ENCODE measurements around the gene SMS. TPM values are rescaled to one million over a fixed set of nuclear protein-coding genes. Genes with fewer than 3 reads are reported as not detected.
A peak's percentile ranks its signal among the peaks of the same experiment; 100 is the strongest.

Gene SMS
- total and polyA plus RNA-seq, 2 experiments from 2014 or later = 185 to 274 TPM

DNA sequence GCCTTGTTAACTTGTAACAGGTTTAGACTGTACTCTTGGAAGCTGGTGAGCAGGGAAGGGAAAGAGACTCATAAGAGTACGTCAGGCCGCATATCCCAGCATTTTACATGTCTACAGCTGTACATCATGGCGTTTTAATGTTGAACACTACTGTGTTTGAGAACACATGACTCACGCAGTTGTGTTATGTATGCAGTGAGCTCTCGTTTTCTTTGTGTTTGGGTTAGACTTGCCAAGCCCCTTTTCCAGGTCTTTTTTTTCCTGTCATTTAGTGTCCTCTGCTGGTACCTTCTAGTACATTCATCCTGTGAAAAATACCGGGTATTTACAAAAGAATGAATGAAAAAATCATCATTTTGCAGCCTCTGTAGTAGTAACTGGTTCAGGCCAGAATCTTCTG is 35.3 kb downstream of the SMS start:
- Histone ChIP-seq H2AFZ (no peak overlapping the region), H3K4me2 (no peak overlapping the region), H3K27ac (ENCODE audit: low read depth) (no peak overlapping the region), H3K79me2 (replicated peaks; ENCODE audit: insufficient read depth) (0 out of 2 replicates have a peak, but pooled peaks cover 3% of the 10 kb centered on the region), H3K9me2 (ENCODE audit: insufficient read depth) (no peaks in the 10 kb centered on the region), H3K4me1 (ENCODE audit: insufficient read depth) (no peaks in the 10 kb centered on the region), H3K36me3 (ENCODE audit: insufficient read depth) (peaks cover 12% of the 10 kb centered on the region; the same call in 1 of the 2 replicates), H3K27me3 (ENCODE audit: insufficient read depth) (no peaks in the 10 kb centered on the region), H4K20me1 (replicated peaks; ENCODE audit: insufficient read depth) (no peaks in the 10 kb centered on the region), H3F3A (replicated peaks; ENCODE audit: low read depth) (no peaks in the 10 kb centered on the region), H3K4me3 (no peak overlapping the region)
- DNase-seq (ENCODE audit: low spot score) (peak; percentile 17), ATAC-seq (no peak)
- H3K27ac Mint-ChIP-seq = no peak overlapping the region
- no peaks in the 10 kb centered on the region for H3K27me3 Mint-ChIP-seq (ENCODE audit: insufficient read depth, low read depth, poor library complexity)
- TF ChIP-seq, protein P1, sequence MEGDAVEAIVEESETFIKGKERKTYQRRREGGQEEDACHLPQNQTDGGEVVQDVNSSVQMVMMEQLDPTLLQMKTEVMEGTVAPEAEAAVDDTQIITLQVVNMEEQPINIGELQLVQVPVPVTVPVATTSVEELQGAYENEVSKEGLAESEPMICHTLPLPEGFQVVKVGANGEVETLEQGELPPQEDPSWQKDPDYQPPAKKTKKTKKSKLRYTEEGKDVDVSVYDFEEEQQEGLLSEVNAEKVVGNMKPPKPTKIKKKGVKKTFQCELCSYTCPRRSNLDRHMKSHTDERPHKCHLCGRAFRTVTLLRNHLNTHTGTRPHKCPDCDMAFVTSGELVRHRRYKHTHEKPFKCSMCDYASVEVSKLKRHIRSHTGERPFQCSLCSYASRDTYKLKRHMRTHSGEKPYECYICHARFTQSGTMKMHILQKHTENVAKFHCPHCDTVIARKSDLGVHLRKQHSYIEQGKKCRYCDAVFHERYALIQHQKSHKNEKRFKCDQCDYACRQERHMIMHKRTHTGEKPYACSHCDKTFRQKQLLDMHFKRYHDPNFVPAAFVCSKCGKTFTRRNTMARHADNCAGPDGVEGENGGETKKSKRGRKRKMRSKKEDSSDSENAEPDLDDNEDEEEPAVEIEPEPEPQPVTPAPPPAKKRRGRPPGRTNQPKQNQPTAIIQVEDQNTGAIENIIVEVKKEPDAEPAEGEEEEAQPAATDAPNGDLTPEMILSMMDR (conservative IDR thresholded peaks at IDR 0.05; ENCODE audit: low read depth in 2 of 2) = peak in 1 of 2 experiments; percentile 17; a peak in 2 of 4 replicates
- no peak for TF ChIP-seq NANOG (IDR thresholded peaks at IDR 0.05; ENCODE audit: borderline replicate concordance)
- H3K9me3 Mint-ChIP-seq = no peaks in the 10 kb centered on the region
- H3K36me3 Mint-ChIP-seq (ENCODE audit: low read depth) = peaks cover 61% of the 10 kb centered on the region
- no peak overlapping the region for H3K4me3 Mint-ChIP-seq
- H3K4me1 Mint-ChIP-seq = peaks cover 3% of the 10 kb centered on the region; the same call in 1 of the 3 replicates

DNA sequence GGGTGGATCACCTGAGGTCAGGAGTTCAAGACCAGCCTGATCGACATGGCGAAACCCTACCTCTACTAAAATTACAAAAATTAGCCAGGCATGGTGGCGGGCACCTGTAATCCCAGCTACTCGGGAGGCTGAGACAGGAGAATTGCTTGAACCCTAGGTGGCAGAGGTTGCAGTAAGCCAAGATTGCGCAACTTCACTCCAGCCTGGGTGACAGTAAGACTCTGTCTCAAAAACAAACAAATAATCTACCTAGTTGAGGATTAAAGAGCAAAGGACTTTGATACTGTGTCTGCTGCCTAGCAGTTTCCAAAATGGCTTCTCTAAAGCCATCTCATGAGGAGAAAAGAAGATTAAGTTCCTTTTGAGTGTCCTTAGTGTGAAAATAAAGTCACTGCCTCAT is 37.8 kb downstream of the SMS start:
- Histone ChIP-seq H3K27ac (ENCODE audit: low read depth) (no peak overlapping the region), H2AFZ (no peak overlapping the region), H3K79me2 (replicated peaks; ENCODE audit: insufficient read depth) (no peaks in the 10 kb centered on the region), H3K4me2 (no peak overlapping the region), H3K4me1 (ENCODE audit: insufficient read depth) (no peaks in the 10 kb centered on the region), H3K27me3 (ENCODE audit: insufficient read depth) (no peaks in the 10 kb centered on the region), H3K4me3 (no peak overlapping the region), H4K20me1 (replicated peaks; ENCODE audit: insufficient read depth) (no peaks in the 10 kb centered on the region), H3K36me3 (ENCODE audit: insufficient read depth) (peaks cover 12% of the 10 kb centered on the region; the same call in 1 of the 2 replicates), H3F3A (replicated peaks; ENCODE audit: low read depth) (no peaks in the 10 kb centered on the region), H3K9me2 (ENCODE audit: insufficient read depth) (no peaks in the 10 kb centered on the region)
- Mint-ChIP-seq H3K4me1 (no peaks in the 10 kb centered on the region), H3K9me3 (no peaks in the 10 kb centered on the region), H3K27ac (no peak overlapping the region), H3K27me3 (ENCODE audit: insufficient read depth, low read depth, poor library complexity) (peaks cover 4% of the 10 kb centered on the region), H3K36me3 (ENCODE audit: low read depth) (peaks cover 54% of the 10 kb centered on the region), H3K4me3 (no peak overlapping the region)
- DNase-seq (ENCODE audit: low spot score) = no peak
- TF ChIP-seq CREB1 (CRISPR knock-in tag; IDR thresholded peaks at IDR 0.05; ENCODE audit: low read depth) = no peak
- TF ChIP-seq, protein P2, sequence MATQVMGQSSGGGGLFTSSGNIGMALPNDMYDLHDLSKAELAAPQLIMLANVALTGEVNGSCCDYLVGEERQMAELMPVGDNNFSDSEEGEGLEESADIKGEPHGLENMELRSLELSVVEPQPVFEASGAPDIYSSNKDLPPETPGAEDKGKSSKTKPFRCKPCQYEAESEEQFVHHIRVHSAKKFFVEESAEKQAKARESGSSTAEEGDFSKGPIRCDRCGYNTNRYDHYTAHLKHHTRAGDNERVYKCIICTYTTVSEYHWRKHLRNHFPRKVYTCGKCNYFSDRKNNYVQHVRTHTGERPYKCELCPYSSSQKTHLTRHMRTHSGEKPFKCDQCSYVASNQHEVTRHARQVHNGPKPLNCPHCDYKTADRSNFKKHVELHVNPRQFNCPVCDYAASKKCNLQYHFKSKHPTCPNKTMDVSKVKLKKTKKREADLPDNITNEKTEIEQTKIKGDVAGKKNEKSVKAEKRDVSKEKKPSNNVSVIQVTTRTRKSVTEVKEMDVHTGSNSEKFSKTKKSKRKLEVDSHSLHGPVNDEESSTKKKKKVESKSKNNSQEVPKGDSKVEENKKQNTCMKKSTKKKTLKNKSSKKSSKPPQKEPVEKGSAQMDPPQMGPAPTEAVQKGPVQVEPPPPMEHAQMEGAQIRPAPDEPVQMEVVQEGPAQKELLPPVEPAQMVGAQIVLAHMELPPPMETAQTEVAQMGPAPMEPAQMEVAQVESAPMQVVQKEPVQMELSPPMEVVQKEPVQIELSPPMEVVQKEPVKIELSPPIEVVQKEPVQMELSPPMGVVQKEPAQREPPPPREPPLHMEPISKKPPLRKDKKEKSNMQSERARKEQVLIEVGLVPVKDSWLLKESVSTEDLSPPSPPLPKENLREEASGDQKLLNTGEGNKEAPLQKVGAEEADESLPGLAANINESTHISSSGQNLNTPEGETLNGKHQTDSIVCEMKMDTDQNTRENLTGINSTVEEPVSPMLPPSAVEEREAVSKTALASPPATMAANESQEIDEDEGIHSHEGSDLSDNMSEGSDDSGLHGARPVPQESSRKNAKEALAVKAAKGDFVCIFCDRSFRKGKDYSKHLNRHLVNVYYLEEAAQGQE (IDR thresholded peaks at IDR 0.05; ENCODE audit: unreplicated experiment) = no peak
- TF ChIP-seq ZNF331 (CRISPR knock-in tag; IDR thresholded peaks at IDR 0.05; ENCODE audit: low read depth) = no peak
- no peak for TF ChIP-seq ZNF462 (CRISPR knock-in tag; IDR thresholded peaks at IDR 0.05)
- no peak for TF ChIP-seq STAT1 (IDR thresholded peaks at IDR 0.05; ENCODE audit: unreplicated experiment)
- TF ChIP-seq, protein P3, sequence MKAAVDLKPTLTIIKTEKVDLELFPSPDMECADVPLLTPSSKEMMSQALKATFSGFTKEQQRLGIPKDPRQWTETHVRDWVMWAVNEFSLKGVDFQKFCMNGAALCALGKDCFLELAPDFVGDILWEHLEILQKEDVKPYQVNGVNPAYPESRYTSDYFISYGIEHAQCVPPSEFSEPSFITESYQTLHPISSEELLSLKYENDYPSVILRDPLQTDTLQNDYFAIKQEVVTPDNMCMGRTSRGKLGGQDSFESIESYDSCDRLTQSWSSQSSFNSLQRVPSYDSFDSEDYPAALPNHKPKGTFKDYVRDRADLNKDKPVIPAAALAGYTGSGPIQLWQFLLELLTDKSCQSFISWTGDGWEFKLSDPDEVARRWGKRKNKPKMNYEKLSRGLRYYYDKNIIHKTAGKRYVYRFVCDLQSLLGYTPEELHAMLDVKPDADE (IDR thresholded peaks at IDR 0.05) = no peak
- ATAC-seq = no peak
